ENCODE measurements around the gene RNF11.
"Not testable (repeated sequence)": the region's sequence is repeated elsewhere in the genome, so short reads cannot be mapped to it uniquely, and the experiment has no call there.

The RNF11 gene

GRCh38 chr1:51224255-51224654, 11.8 kb upstream of the RNF11 start:
- no peak for DNase-seq
- intact Hi-C loops (cut with DNase I): no loop called here

GRCh38 chr1:51227231-51227960, 8.7 kb upstream of the RNF11 start:
- intact Hi-C loops (cut with DNase I); DNase-seq: not testable (repeated sequence)

- intact Hi-C loops (cut with DNase I); DNase-seq: not testable (repeated sequence)
These were observed 7.6 kb upstream of the RNF11 start for GRCh38 chr1:51228471-51228870.

GRCh38 chr1:51230501-51231078, 5.5 kb upstream of the RNF11 start:
- DNase-seq: no peak
- intact Hi-C loops (cut with DNase I): loop anchor here (10.0 kb wide), 1 partner anchor 304 kb away; no protein-coding TSS in a partner anchor

GRCh38 chr1:51231120-51231519, 5.0 kb upstream of the RNF11 start:
- no peak for DNase-seq
- intact Hi-C loops (cut with DNase I): loop anchor here (10.0 kb wide), 1 partner anchor 304 kb away; no protein-coding TSS in a partner anchor

- no peak for DNase-seq
- intact Hi-C loops (cut with DNase I): loop anchor here (10.0 kb wide), 1 partner anchor 303 kb away; no protein-coding TSS in a partner anchor
These were observed 4.2 kb upstream of the RNF11 start for GRCh38 chr1:51231896-51232295.

GRCh38 chr1:51234236-51234635, 1.8 kb upstream of the RNF11 start:
- intact Hi-C loops (cut with DNase I): loop anchor here (10.0 kb wide), 1 partner anchor 301 kb away; no protein-coding TSS in a partner anchor
- DNase-seq: not testable (repeated sequence)

- DNase-seq: peak in 7 of 10 donors; percentile 22 to 89 (median 55)
These were observed 1.2 kb upstream of the RNF11 start for GRCh38 chr1:51234721-51235425.

GRCh38 chr1:51236531-51237350, 668 bp downstream of the RNF11 start:
- peak in 9 of 10 donors; percentile 23 to 88 (median 49) for DNase-seq
- intact Hi-C loops (cut with DNase I): loop anchor here (2.0 to 10.0 kb wide), 3 partner anchors 44 to 298 kb away; no protein-coding TSS in a partner anchor

More at GRCh38 chr1:51234721-51235425, 1.2 kb upstream of the RNF11 start:
- intact Hi-C loops (cut with DNase I): loop anchor here (5.0 to 10.0 kb wide), 2 partner anchors 62 to 300 kb away; no protein-coding TSS in a partner anchor

- no peak for DNase-seq
- intact Hi-C loops (cut with DNase I): loop anchor here (2.0 to 10.0 kb wide), 3 partner anchors 45 to 297 kb away; no protein-coding TSS in a partner anchor
These were observed 1.4 kb downstream of the RNF11 start for GRCh38 chr1:51237351-51238033.

GRCh38 chr1:51238034-51238403, 1.9 kb downstream of the RNF11 start:
- intact Hi-C loops (cut with DNase I): loop anchor here (5.0 to 10.0 kb wide), 2 partner anchors 59 to 297 kb away; no protein-coding TSS in a partner anchor
- DNase-seq: peak in 1 of 10 donors; percentile 15

- DNase-seq: no peak
- intact Hi-C loops (cut with DNase I): loop anchor here (5.0 kb wide), 1 partner anchor 273 kb away; no protein-coding TSS in a partner anchor
These were observed 4.0 kb downstream of the RNF11 start for GRCh38 chr1:51240084-51240483.

- intact Hi-C loops (cut with DNase I): loop anchor here (5.0 kb wide), 1 partner anchor 274 kb away; no protein-coding TSS in a partner anchor
- DNase-seq: no peak
These were observed 5.0 kb downstream of the RNF11 start for GRCh38 chr1:51241119-51241518.

GRCh38 chr1:51242546-51242945, 6.5 kb downstream of the RNF11 start:
- intact Hi-C loops (cut with DNase I): loop anchor here (5.0 kb wide), 1 partner anchor 275 kb away; no protein-coding TSS in a partner anchor
- no peak for DNase-seq

- intact Hi-C loops (cut with DNase I): no loop called here
- DNase-seq: no peak
These were observed 10.9 kb downstream of the RNF11 start for GRCh38 chr1:51247022-51247421.

GRCh38 chr1:51247499-51247898, 11.4 kb downstream of the RNF11 start:
- no peak for DNase-seq
- intact Hi-C loops (cut with DNase I): no loop called here

- DNase-seq: no peak
- intact Hi-C loops (cut with DNase I): no loop called here
These were observed 13.4 kb downstream of the RNF11 start for GRCh38 chr1:51249445-51249844.

GRCh38 chr1:51250729-51251128, 14.7 kb downstream of the RNF11 start:
- intact Hi-C loops (cut with DNase I): not testable (repeated sequence)
- DNase-seq: peak in 1 of 10 donors; percentile 81

- DNase-seq: peak in 1 of 10 donors; percentile 83
- intact Hi-C loops (cut with DNase I): not testable (repeated sequence)
These were observed 15.1 kb downstream of the RNF11 start for GRCh38 chr1:51251165-51251564.
